Spleen (tissue), 7 donors: ENCODE data around the gene OAT.

Experiments
- POLR2AphosphoS5 ChIP-seq, 3 donors: sonication (generic); formaldehyde crosslinking; IDR thresholded peaks; one replicate each; pipeline ENCODE4 v1.5.1; 2017; ENCODE audit warnings: antibody characterized with exemption in 3 of 3
- TF ChIP-seq, protein P1 (sequence below), 11 experiments: fragments of 200-600 bp in 7 of 11; fragments of 450-650 bp in 4 of 11; sonication (generic) in 4 of 11; IDR thresholded peaks in 8 of 11; conservative IDR thresholded peaks in 3 of 11; 1 replicate in 7 of 11; 2 replicates in 4 of 11; pipeline versions ENCODE4 v1.4.0 to v1.8.0; 2016 to 2021; ENCODE audit warnings: antibody characterized with exemption in 11 of 11, inconsistent platforms in 4 of 11, mild to moderate bottlenecking in 1 of 11
- donor health status: DM: no; HTN: no; CAD: no; lungs with moderate emphysema.
- donor health status: DM: no; HTN: no; CAD: no.
- donor health status: DM: no; HTN: no; CAD: no.

- TF ChIP-seq, protein P1, sequence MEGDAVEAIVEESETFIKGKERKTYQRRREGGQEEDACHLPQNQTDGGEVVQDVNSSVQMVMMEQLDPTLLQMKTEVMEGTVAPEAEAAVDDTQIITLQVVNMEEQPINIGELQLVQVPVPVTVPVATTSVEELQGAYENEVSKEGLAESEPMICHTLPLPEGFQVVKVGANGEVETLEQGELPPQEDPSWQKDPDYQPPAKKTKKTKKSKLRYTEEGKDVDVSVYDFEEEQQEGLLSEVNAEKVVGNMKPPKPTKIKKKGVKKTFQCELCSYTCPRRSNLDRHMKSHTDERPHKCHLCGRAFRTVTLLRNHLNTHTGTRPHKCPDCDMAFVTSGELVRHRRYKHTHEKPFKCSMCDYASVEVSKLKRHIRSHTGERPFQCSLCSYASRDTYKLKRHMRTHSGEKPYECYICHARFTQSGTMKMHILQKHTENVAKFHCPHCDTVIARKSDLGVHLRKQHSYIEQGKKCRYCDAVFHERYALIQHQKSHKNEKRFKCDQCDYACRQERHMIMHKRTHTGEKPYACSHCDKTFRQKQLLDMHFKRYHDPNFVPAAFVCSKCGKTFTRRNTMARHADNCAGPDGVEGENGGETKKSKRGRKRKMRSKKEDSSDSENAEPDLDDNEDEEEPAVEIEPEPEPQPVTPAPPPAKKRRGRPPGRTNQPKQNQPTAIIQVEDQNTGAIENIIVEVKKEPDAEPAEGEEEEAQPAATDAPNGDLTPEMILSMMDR (IDR thresholded peaks at IDR 0.05 in 8 of 11, conservative IDR thresholded peaks at IDR 0.05 in 3 of 11) = no peak
- TF ChIP-seq POLR2AphosphoS5 (IDR thresholded peaks at IDR 0.05) = no peak
Measured at GRCh38 chr10:124356701-124357560, 61.8 kb downstream of the OAT start.
